NT2/D1 (cell line): ENCODE data around the gene SLC25A31.

Experiments
- DNase-seq: peaks from one replicate; pipeline ENCODE4 v3.0.0-alpha.2; 2011; ENCODE audit warnings: low read depth, low spot score
- H3K27me3 ChIP-seq: 2 replicates; pipeline ENCODE4 v1.6.0; 2011; ENCODE audit warnings: mild to moderate bottlenecking; ENCODE audit not compliant: insufficient read length, insufficient read depth
- H3K36me3 ChIP-seq: 2 replicates; pipeline ENCODE4 v1.6.1; 2011; ENCODE audit warnings: mild to moderate bottlenecking, low read length, mixed read lengths; ENCODE audit not compliant: insufficient read depth, insufficient read length
- H3K4me1 ChIP-seq: 2 replicates; pipeline ENCODE4 v1.5.1; 2011; ENCODE audit not compliant: insufficient read depth, insufficient read length
- H3K4me3 ChIP-seq: 2 replicates; pipeline ENCODE4 v1.5.1; 2011; ENCODE audit warnings: low read depth; ENCODE audit not compliant: insufficient read length
- H3K9ac ChIP-seq: 2 replicates; pipeline ENCODE4 v1.6.0; 2011; ENCODE audit warnings: low read depth; ENCODE audit not compliant: insufficient read length
- H3K9me3 ChIP-seq: 2 replicates; pipeline ENCODE4 v1.5.1; 2011; ENCODE audit warnings: mild to moderate bottlenecking, low read length; ENCODE audit not compliant: insufficient read depth
- SUZ12 ChIP-seq: IDR thresholded peaks from 2 replicates; pipeline ENCODE4 v1.6.1; 2011; ENCODE audit not compliant: insufficient read length, insufficient read depth; ENCODE audit errors: extremely low read depth
- YY1 ChIP-seq: IDR thresholded peaks from 2 replicates; pipeline ENCODE4 v1.6.1; 2011; ENCODE audit not compliant: insufficient read length, insufficient read depth
- ZNF274 ChIP-seq: IDR thresholded peaks from 2 replicates; pipeline ENCODE4 v1.6.1; 2011; ENCODE audit warnings: mild to moderate bottlenecking, low read depth, low read length

SLC25A31 gene

DNA sequence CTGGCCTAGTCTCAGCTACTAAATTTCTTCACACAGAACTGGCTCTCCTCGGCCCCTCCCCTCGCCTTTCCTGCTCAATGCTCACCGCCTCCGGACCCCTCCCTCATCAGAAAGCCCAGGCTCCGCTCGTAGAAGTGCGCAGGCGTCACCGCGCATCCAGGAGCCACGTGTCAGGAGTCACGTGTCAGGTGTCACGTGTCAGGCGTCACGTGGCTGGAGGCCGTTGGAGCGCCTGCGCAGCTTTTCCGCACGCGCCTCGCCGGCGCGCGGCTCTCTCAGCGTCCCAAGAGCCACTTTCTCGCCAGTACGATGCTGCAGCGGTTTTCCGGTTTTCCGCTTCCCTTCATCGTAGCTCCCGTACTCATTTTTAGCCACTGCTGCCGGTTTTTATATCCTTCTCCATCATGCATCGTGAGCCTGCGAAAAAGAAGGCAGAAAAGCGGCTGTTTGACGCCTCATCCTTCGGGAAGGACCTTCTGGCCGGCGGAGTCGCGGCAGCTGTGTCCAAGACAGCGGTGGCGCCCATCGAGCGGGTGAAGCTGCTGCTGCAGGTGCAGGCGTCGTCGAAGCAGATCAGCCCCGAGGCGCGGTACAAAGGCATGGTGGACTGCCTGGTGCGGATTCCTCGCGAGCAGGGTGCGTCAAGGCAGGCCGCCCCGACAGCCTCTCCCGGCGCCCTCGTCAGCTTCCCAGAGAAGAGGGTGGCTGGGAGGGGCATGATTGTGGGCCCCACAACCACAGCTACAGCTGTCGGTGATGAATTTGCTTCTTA lies at the start of gene SLC25A31:
Gene SLC25A31 (plus strand): TSS at position 259 of the 772 bp plus-strand sequence. CDS start 146 bp downstream, at position 405.
- Histone ChIP-seq H3K9ac (no peak within 1 kb of the TSS), H3K4me1 (no peaks in the 10 kb centered on the region), H3K27me3 (no peaks in the 10 kb centered on the region), H3K4me3 (no peak within 1 kb of the TSS), H3K9me3 (no peaks in the 10 kb centered on the region), H3K36me3 (no peaks in the 10 kb centered on the region)
- TF ChIP-seq SUZ12, result no peak
- no peak for TF ChIP-seq YY1
- no peak for TF ChIP-seq ZNF274
- DNase-seq, result no peak

DNA sequence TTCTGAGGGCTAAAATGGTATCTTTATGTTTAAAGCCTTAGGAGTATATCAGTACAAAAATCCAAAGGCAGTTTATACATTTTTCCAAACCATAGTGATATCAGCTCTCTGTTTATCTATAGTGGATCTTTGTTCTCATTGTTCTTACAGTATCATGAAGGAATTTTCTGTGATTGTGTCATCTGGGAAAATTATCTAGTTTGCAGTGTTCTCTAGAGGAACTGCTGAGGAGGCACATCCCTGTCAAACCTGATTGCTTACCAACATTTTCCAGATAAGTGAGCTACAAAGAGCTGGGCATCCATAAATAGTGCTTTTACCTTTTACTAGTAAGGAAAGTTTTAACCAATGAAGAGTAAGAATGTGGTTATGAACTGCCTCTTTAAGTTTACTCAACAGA lies 44.9 kb upstream of the SLC25A31 start:
- Histone ChIP-seq H3K4me3 (no peak overlapping the region), H3K9me3 (no peaks in the 10 kb centered on the region), H3K4me1 (no peaks in the 10 kb centered on the region), H3K36me3 (peaks cover 3% of the 10 kb centered on the region), H3K9ac (no peak overlapping the region), H3K27me3 (no peaks in the 10 kb centered on the region)
- no peak for TF ChIP-seq YY1
- no peak for TF ChIP-seq SUZ12
- no peak for TF ChIP-seq ZNF274
- DNase-seq, result no peak

DNA sequence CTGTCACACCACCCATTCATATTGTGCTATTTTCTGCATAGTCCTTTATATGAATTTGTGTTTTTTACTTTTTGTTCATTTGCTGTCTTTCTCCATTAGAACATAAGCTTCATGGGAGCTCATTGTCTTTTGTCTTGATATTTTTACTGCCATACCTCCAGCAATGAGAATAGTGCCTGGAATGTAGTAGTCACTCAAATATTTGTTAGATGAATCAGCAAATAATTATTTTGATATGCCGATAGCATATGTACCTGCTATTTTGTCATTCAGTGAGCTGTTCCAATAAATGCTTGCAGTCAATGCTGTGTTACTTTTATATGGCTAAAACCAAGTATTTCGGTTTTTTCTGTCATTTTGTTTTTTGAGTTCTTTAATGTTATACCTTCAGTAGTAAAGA lies 43.5 kb upstream of the SLC25A31 start:
- no peaks in the 10 kb centered on the region for H3K27me3 ChIP-seq
- peaks cover 3% of the 10 kb centered on the region for H3K36me3 ChIP-seq
- H3K9me3 ChIP-seq, result no peaks in the 10 kb centered on the region
- H3K4me3 ChIP-seq, result no peak overlapping the region
- DNase-seq, result no peak
- TF ChIP-seq YY1 (no peak), SUZ12 (no peak), ZNF274 (no peak)
- H3K4me1 ChIP-seq, result no peaks in the 10 kb centered on the region
- no peak overlapping the region for H3K9ac ChIP-seq

DNA sequence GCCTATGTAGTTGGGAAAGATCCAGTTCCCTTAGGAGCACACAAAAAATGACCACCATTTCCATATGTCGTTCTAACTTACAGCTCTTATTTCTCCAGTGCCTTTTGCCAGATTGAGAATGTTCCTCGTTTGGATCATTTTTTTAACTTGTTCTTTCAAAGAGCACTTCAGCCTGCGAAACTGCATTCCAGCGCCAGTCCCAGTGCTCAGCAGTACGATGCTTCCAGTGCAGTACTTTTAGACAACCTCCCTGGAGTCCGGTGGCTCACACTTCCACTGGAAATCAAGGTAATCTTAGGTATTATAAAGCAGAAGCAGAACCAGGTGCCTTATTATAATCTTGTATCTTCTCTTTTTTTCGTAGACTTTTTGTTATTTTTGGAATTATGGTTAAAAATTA lies 42.6 kb upstream of the SLC25A31 start:
- Histone ChIP-seq H3K36me3 (peaks cover 3% of the 10 kb centered on the region), H3K9me3 (no peaks in the 10 kb centered on the region), H3K4me3 (no peak overlapping the region), H3K4me1 (no peaks in the 10 kb centered on the region), H3K9ac (no peak overlapping the region), H3K27me3 (no peaks in the 10 kb centered on the region)
- TF ChIP-seq YY1, result no peak
- no peak for DNase-seq

DNA sequence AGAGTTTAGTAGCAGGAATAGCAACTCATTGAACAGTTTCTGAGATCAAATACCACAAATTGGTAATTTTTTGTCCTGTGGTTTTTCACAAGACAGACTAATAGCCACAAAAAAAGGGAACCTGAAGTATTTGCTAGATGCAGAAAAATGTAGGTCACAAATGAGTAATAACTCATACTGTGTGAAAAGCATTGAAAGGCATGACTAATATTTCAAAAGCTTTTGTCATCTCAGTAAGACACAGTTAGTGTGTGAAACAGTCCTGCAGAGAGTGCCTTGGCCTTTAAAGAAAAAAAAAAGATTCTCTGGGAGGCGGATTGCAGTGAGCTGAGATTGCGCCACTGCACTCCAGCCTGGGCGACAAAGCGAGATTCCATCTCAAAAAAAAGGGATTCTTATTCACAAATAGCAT lies 31.4 kb upstream of the SLC25A31 start:
- H3K4me1 ChIP-seq, result no peaks in the 10 kb centered on the region

DNA sequence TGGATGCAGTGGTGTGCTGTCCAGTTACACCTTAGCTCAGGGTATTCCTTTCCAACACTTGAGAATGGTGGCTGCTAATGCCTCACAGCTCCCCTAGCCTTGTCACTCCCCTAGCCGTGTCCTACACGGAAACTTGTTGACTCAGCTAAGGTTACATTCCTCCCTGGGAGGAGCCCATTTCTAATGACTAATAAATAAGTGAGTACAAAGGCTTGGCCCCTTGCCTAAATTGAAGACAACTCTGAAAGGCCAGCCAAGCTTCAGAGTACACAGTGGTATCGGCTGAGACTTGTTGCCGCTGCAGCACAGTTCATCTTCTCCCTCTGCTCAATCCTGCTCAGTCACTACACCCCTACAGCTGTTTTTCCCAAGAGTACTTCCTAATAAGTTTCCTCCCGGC lies 21.2 kb upstream of the SLC25A31 start:
- H3K36me3 ChIP-seq, result peaks cover 18% of the 10 kb centered on the region
- TF ChIP-seq ZNF274 (no peak), YY1 (no peak), SUZ12 (no peak)

More for the DNA sequence above, 31.4 kb upstream of the SLC25A31 start:
- Histone ChIP-seq H3K9me3 (no peaks in the 10 kb centered on the region), H3K27me3 (no peaks in the 10 kb centered on the region), H3K4me3 (no peak overlapping the region), H3K9ac (no peak overlapping the region), H3K36me3 (no peaks in the 10 kb centered on the region)
- no peak for DNase-seq
- TF ChIP-seq SUZ12 (no peak), ZNF274 (no peak), YY1 (no peak)

DNA sequence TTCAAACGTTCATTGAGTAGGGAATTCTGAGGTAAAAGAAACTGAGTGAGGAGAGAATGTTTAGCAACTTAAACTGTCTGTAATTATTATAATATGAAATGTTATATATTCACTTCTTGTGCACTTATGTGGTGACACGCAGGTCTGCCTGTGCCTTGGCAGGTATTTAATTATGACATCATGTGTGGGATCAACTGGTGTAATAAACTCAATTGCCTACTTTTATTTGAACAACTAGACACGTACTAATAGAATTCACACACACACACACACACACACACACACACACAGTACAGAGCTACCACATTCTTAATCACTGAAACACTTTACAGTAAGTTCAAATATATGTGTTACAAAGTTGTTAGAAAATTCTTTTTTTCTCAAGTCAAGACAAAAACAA lies 20.7 kb upstream of the SLC25A31 start:
- DNase-seq, result no peak
- Histone ChIP-seq H3K4me3 (no peak overlapping the region), H3K36me3 (peaks cover 18% of the 10 kb centered on the region), H3K4me1 (no peaks in the 10 kb centered on the region), H3K27me3 (no peaks in the 10 kb centered on the region), H3K9me3 (0 out of 2 replicates have a peak, but pooled peaks cover 4% of the 10 kb centered on the region), H3K9ac (no peak overlapping the region)
- TF ChIP-seq YY1, result no peak
- no peak for TF ChIP-seq ZNF274
- TF ChIP-seq SUZ12, result no peak

More for the DNA sequence above, 21.2 kb upstream of the SLC25A31 start:
- Histone ChIP-seq H3K9me3 (0 out of 2 replicates have a peak, but pooled peaks cover 4% of the 10 kb centered on the region), H3K9ac (no peak overlapping the region), H3K27me3 (no peaks in the 10 kb centered on the region), H3K4me3 (no peak overlapping the region), H3K4me1 (no peaks in the 10 kb centered on the region)
- no peak for DNase-seq
